Breast epithelium (tissue), 3 donors: Measurements from ENCODE around the gene RAB9B.
"Not testable (repeated sequence)": the region's sequence is repeated elsewhere in the genome, so short reads cannot be mapped to it uniquely, and the experiment has no call there.

Source experiments
- CTCF ChIP-seq, 3 donors: fragments of 450-650 bp; IDR thresholded peaks; one replicate each; pipeline ENCODE4 v1.5.1; 2016 to 2017; ENCODE audit warnings: antibody characterized with exemption in 3 of 3, mild to moderate bottlenecking in 3 of 3, moderate library complexity in 3 of 3
- POLR2AphosphoS5 ChIP-seq, 3 donors: sonication (generic); formaldehyde crosslinking; IDR thresholded peaks; one replicate each; pipeline ENCODE4 v1.6.1; 2017; ENCODE audit warnings: antibody characterized with exemption in 3 of 3

- not testable (repeated sequence) for TF ChIP-seq CTCF, POLR2AphosphoS5 (IDR thresholded peaks at IDR 0.05)
Observed at GRCh38 chrX:103820802-103821201, 11.3 kb downstream of the RAB9B start.
